SK-N-SH (cell line): ENCODE results near the gene EYA2. TPM values are rescaled to one million over a fixed set of nuclear protein-coding genes. Genes with fewer than 3 reads are reported as not detected.

Experiments
- CTCF ChIA-PET: fragments of 300-600, 350-600 bp; formaldehyde crosslinking; extraction: SDS; loops from one replicate; lab custom pipeline; 2021; lab: Yijun Ruan, JAX
- POLR2A ChIA-PET: fragments of 350-600 bp; sonication (Branson Sonifier 250); formaldehyde crosslinking; extraction: SDS; loops from one replicate; lab custom pipeline; 2020; ENCODE audit warnings: antibody characterized with exemption, inconsistent platforms; lab: Yijun Ruan, JAX
- DNase-seq: peaks from one replicate; pipeline ENCODE4 v3.0.0; 2012
- H2AFZ ChIP-seq: fragments of 200-600 bp; sonication (generic); 2 replicates; pipeline ENCODE4 v1.8.1; 2016; ENCODE audit warnings: antibody characterized with exemption, mild to moderate bottlenecking, low read depth
- H3F3A ChIP-seq: fragments of 200-600 bp; sonication (generic); replicated peaks from 2 replicates; pipeline ENCODE3; 2016; ENCODE audit warnings: antibody characterized with exemption, mild to moderate bottlenecking; ENCODE audit not compliant: insufficient read depth
- H3K27ac ChIP-seq, 2 experiments: fragments of 200-500 bp in 1 of 2; fragments of 200-600 bp in 1 of 2; sonication (Bioruptor generic) in 1 of 2; sonication (generic), shearing (Covaris generic) in 1 of 2; 2 replicates each; pipeline versions ENCODE4 v1.5.1 to v1.6.1; 2014 to 2016; ENCODE audit warnings: low read depth in 2 of 2, inconsistent platforms in 1 of 2, low read length in 1 of 2, mild to moderate bottlenecking in 1 of 2, mixed read lengths in 1 of 2
- H3K27me3 ChIP-seq: fragments of 200-600 bp; sonication (generic), shearing (Covaris generic); 2 replicates; pipeline ENCODE4 v1.6.1; 2016; ENCODE audit warnings: mixed run types; ENCODE audit not compliant: insufficient read depth
- H3K36me3 ChIP-seq, 2 experiments: fragments of 200-500 bp in 1 of 2; fragments of 200-600 bp in 1 of 2; sonication (Bioruptor generic) in 1 of 2; sonication (generic) in 1 of 2; replicated peaks in 1 of 2; 2 replicates each; pipeline versions ENCODE3 to v1.5.1; 2014 to 2016; ENCODE audit warnings: low read length in 1 of 2, mild to moderate bottlenecking in 1 of 2; ENCODE audit not compliant: insufficient read depth in 2 of 2, control insufficient read depth in 1 of 2
- H3K4me1 ChIP-seq, 2 experiments: fragments of 200-500 bp in 1 of 2; fragments of 200-600 bp in 1 of 2; sonication (Bioruptor generic) in 1 of 2; sonication (generic), shearing (Covaris generic) in 1 of 2; 2 replicates each; pipeline versions ENCODE4 v1.5.1 to v1.6.1; 2014 to 2016; ENCODE audit warnings: low read depth in 1 of 2, low read length in 1 of 2, mixed run types in 1 of 2; ENCODE audit not compliant: insufficient read depth in 2 of 2, control insufficient read depth in 1 of 2
- H3K4me2 ChIP-seq: fragments of 200-600 bp; sonication (generic), shearing (Covaris generic); 2 replicates; pipeline ENCODE4 v1.6.1; 2017; ENCODE audit warnings: mixed run types
- H3K4me3 ChIP-seq, 2 experiments: fragments of 200-500 bp in 1 of 2; fragments of 200-600 bp in 1 of 2; sonication (Bioruptor generic) in 1 of 2; sonication (generic), shearing (Covaris generic) in 1 of 2; 2 replicates each; pipeline versions ENCODE4 v1.5.1 to v1.8.1; 2014 to 2016; ENCODE audit warnings: low read depth in 2 of 2, inconsistent platforms in 1 of 2, low read length in 1 of 2, mild to moderate bottlenecking in 1 of 2, mixed read lengths in 1 of 2, moderate library complexity in 1 of 2
- H3K79me2 ChIP-seq: fragments of 200-600 bp; sonication (generic); 2 replicates; pipeline ENCODE4 v1.8.1; 2017; ENCODE audit warnings: mild to moderate bottlenecking; ENCODE audit not compliant: insufficient read depth
- H3K9ac ChIP-seq: fragments of 200-600 bp; sonication (generic); 2 replicates; pipeline ENCODE4 v1.6.1; 2017; ENCODE audit warnings: mixed run types
- H3K9me2 ChIP-seq: fragments of 200-600 bp; sonication (generic); 2 replicates; pipeline ENCODE4 v1.6.1; 2017; ENCODE audit warnings: mixed run types
- H3K9me3 ChIP-seq: fragments of 200-600 bp; sonication (generic); 2 replicates; pipeline ENCODE4 v1.6.1; 2017; ENCODE audit warnings: mixed run types, mild to moderate bottlenecking, moderate library complexity
- H4K20me1 ChIP-seq: fragments of 200-600 bp; sonication (generic); 2 replicates; pipeline ENCODE4 v1.6.1; 2017; ENCODE audit warnings: mild to moderate bottlenecking, mixed run types; ENCODE audit not compliant: insufficient read depth
- EZH2phosphoT487 ChIP-seq: fragments of 200-600 bp; sonication (generic); IDR thresholded peaks from 2 replicates; pipeline ENCODE4 v1.6.1; 2017; ENCODE audit warnings: low read depth, mixed run types, mild to moderate bottlenecking, antibody characterized with exemption, moderate library complexity, borderline replicate concordance
- FOXJ3 ChIP-seq: sonication (generic); formaldehyde crosslinking; IDR thresholded peaks from 2 replicates; pipeline ENCODE4 v1.5.1; 2020; ENCODE audit warnings: mild to moderate bottlenecking, missing genetic modification reagents
- JUND ChIP-seq: IDR thresholded peaks from 2 replicates; pipeline ENCODE4 v1.4.0; 2012
- MEF2A ChIP-seq: IDR thresholded peaks from 2 replicates; pipeline ENCODE4 v1.4.0; 2012; ENCODE audit warnings: low read depth, borderline replicate concordance
- POLR2AphosphoS5 ChIP-seq: IDR thresholded peaks from 2 replicates; pipeline ENCODE4 v1.6.1; 2012; ENCODE audit warnings: low read depth, low read length
- RXRA ChIP-seq: IDR thresholded peaks from 2 replicates; pipeline ENCODE4 v1.4.0; 2012; ENCODE audit warnings: low read depth, mild to moderate bottlenecking, borderline replicate concordance
- TEAD4 ChIP-seq: IDR thresholded peaks from 2 replicates; pipeline ENCODE4 v1.4.0; 2012; ENCODE audit warnings: mild to moderate bottlenecking, borderline replicate concordance; ENCODE audit not compliant: insufficient read depth
- WGBS: methylation state at CpG from one replicate; pipeline ENCODE4 v1.1.6; 2017; ENCODE audit warnings: low lambda C conversion rate; 5-methylcytosine and 5-hydroxymethylcytosine counted together
- polyA plus RNA-seq, 3 experiments: library from polyadenylated mRNA; depleted of rRNA; stranded (reverse); fragments of >200 nt; gene quantifications; 2 replicates each; pipeline ENCODE4 v1.2.3, GENCODE V29; 2012
- TF ChIP-seq, protein P1 (sequence below): fragments of 150-350 bp; IDR thresholded peaks from 2 replicates; pipeline ENCODE4 v1.6.1; 2017; ENCODE audit warnings: antibody characterized with exemption, low read length, low read depth, borderline replicate concordance
- TF ChIP-seq, protein P2 (sequence below): IDR thresholded peaks from 2 replicates; pipeline ENCODE4; 2012
- TF ChIP-seq, protein P3 (sequence below): IDR thresholded peaks from 2 replicates; pipeline ENCODE4 v1.4.0; 2012; ENCODE audit warnings: low read depth

The EYA2 gene
- polyA plus RNA-seq, 1 of the 3 experiments (the other 2 are of a cell fraction), result 0.05 TPM

DNA sequence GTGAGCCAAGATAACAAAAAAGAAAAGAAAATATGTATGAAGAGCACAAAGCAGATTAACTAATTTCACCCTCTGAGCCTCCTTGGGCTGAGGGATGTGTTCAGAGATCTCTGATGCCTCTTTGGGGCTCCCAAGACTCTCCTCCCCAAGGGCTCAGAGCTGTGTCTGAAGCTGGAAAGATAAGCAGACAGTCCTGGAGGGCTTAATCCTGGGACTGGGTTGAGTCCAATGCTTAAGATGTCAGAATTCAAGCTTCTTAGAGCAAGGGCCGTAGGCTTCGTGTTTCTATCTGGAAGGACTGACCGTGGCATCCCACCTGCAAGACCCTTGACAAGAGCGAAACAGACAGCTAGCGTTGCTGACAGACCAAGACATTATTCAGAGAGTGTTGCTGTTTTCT lies 232.9 kb downstream of the EYA2 start:
- H2AFZ ChIP-seq, result peak overlapping the region; percentile 57; the same call in 1 of the 2 replicates
- no peaks in the 10 kb centered on the region for H3K36me3 ChIP-seq
- H3K27me3 ChIP-seq, result no peaks in the 10 kb centered on the region
- ChIA-PET POLR2A (no interaction called here), CTCF (interaction anchor here (1.3 to 2.4 kb wide), 2 partner anchors 256 to 369 kb away, joined by 3 to 9 read pairs; no protein-coding TSS in a partner anchor)
- H4K20me1 ChIP-seq, result no peaks in the 10 kb centered on the region
- H3K4me3 ChIP-seq, result no peak overlapping the region
- H3K27ac ChIP-seq, result peak overlapping the region in 1 of 2 experiments; percentile 83; a peak in 2 of 4 replicates
- no peak for DNase-seq
- no peaks in the 10 kb centered on the region for H3K9me2 ChIP-seq
- no peak overlapping the region for H3K9ac ChIP-seq
- peaks cover 38% of the 10 kb centered on the region for H3F3A ChIP-seq
- WGBS, result 97% methylated on average over 5 of the region's 5 CpGs
- H3K79me2 ChIP-seq, result no peaks in the 10 kb centered on the region
- TF ChIP-seq, protein P1, sequence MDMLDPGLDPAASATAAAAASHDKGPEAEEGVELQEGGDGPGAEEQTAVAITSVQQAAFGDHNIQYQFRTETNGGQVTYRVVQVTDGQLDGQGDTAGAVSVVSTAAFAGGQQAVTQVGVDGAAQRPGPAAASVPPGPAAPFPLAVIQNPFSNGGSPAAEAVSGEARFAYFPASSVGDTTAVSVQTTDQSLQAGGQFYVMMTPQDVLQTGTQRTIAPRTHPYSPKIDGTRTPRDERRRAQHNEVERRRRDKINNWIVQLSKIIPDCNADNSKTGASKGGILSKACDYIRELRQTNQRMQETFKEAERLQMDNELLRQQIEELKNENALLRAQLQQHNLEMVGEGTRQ, result no peak
- TF ChIP-seq FOXJ3 (CRISPR knock-in tag) (no peak), JUND (no peak), RXRA (no peak), EZH2phosphoT487 (no peak)
- H3K9me3 ChIP-seq, result no peaks in the 10 kb centered on the region
- H3K4me1 ChIP-seq, result peaks cover 17 to 33% of the 10 kb centered on the region in 2 experiments
- no peak overlapping the region for H3K4me2 ChIP-seq

DNA sequence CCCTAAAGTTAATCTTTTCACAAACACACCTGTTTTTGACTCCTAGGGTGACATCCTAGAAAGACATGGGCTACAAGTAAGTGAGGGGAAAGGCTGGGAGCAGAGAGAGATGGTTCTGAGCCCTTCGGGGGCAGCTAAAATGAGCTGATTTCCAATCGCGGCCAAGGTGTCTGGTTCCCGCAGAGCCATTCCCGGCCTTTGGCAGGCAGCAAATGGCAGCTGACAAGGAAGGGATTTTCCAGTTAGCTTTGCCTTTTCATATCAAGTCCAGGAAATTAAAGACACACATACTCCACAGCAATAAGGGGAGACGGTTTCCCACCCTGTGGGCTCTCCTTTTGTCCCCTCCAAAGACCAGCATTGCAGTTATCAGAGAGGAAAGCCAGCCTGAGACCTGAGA lies 233.4 kb downstream of the EYA2 start:
- H3K9me3 ChIP-seq, result no peaks in the 10 kb centered on the region
- no peak overlapping the region for H3K27ac ChIP-seq
- CTCF ChIA-PET, result interaction anchor here (1.3 to 2.4 kb wide), 4 partner anchors 15 to 370 kb away, joined by 3 to 9 read pairs (median 4); no protein-coding TSS in a partner anchor
- 81% methylated on average over 6 of the region's 6 CpGs for WGBS
- no peak overlapping the region for H3K4me3 ChIP-seq
- H3K9ac ChIP-seq, result no peak overlapping the region
- H3K79me2 ChIP-seq, result no peaks in the 10 kb centered on the region
- no peak for DNase-seq
- H3K27me3 ChIP-seq, result no peaks in the 10 kb centered on the region
- no peak overlapping the region for H3K4me2 ChIP-seq
- no peaks in the 10 kb centered on the region for H3K36me3 ChIP-seq
- H3K9me2 ChIP-seq, result no peaks in the 10 kb centered on the region
- H4K20me1 ChIP-seq, result no peaks in the 10 kb centered on the region
- peaks cover 41% of the 10 kb centered on the region for H3F3A ChIP-seq
- peaks cover 17 to 33% of the 10 kb centered on the region in 2 experiments for H3K4me1 ChIP-seq
- H2AFZ ChIP-seq, result peak overlapping the region; percentile 57; the same call in 1 of the 2 replicates
- TF ChIP-seq, protein P2, sequence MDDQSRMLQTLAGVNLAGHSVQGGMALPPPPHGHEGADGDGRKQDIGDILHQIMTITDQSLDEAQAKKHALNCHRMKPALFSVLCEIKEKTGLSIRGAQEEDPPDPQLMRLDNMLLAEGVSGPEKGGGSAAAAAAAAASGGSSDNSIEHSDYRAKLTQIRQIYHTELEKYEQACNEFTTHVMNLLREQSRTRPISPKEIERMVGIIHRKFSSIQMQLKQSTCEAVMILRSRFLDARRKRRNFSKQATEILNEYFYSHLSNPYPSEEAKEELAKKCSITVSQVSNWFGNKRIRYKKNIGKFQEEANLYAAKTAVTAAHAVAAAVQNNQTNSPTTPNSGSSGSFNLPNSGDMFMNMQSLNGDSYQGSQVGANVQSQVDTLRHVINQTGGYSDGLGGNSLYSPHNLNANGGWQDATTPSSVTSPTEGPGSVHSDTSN, result no peak
- TF ChIP-seq POLR2AphosphoS5 (no peak), TEAD4 (no peak), MEF2A (no peak)
- TF ChIP-seq, protein P3, sequence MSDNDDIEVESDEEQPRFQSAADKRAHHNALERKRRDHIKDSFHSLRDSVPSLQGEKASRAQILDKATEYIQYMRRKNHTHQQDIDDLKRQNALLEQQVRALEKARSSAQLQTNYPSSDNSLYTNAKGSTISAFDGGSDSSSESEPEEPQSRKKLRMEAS, result no peak
- TF ChIP-seq, all 33 proteins: peak for 0
- POLR2A ChIA-PET, result no interaction called here
